K562 (cell line): ENCODE measurements around the gene SDCCAG8. TPM values are rescaled to one million over a fixed set of nuclear protein-coding genes. Genes with fewer than 3 reads are reported as not detected.

ENCODE experiments used
- CEBPG ChIP-seq, 3 experiments: fragments of 200-800 bp in 1 of 3; sonication (Bioruptor generic) in 1 of 3; sonication (generic) in 1 of 3; formaldehyde crosslinking in 1 of 3; IDR thresholded peaks in 2 of 3; conservative IDR thresholded peaks in 1 of 3; 2 replicates each; pipeline versions ENCODE4 v1.6.1 to v1.8.0; 2016 to 2022; ENCODE audit warnings: missing compliant biosample characterization in 2 of 3, missing genetic modification characterization in 2 of 3, mild to moderate bottlenecking in 1 of 3, missing genetic modification reagents in 1 of 3
- E2F4 ChIP-seq: sonication (generic); formaldehyde crosslinking; IDR thresholded peaks from 2 replicates; pipeline ENCODE4 v1.8.0; 2022; ENCODE audit warnings: mild to moderate bottlenecking, low read depth, missing genetic modification reagents
- ELF2 ChIP-seq: fragments of 250-450 bp; sonication (Bioruptor Pico); IDR thresholded peaks from 2 replicates; pipeline ENCODE4 v1.5.0; 2021; ENCODE audit warnings: mild to moderate bottlenecking
- EP400 ChIP-seq: fragments of 450-650 bp; IDR thresholded peaks from 2 replicates; pipeline ENCODE4 v1.6.1; 2017; ENCODE audit warnings: antibody characterized with exemption, mild to moderate bottlenecking, moderate library complexity
- ERF ChIP-seq: fragments of 450-650 bp; formaldehyde crosslinking; IDR thresholded peaks from 2 replicates; pipeline ENCODE4 v1.4.0; 2020; ENCODE audit warnings: mild to moderate bottlenecking, mixed read lengths
- KDM5B ChIP-seq: fragments of 200-600 bp; sonication (generic); IDR thresholded peaks from 2 replicates; pipeline ENCODE4 v1.6.1; 2012; ENCODE audit warnings: low read depth, mild to moderate bottlenecking, moderate library complexity, low read length, control low read depth, inconsistent platforms; ENCODE audit not compliant: insufficient replicate concordance
- MAZ ChIP-seq, 2 experiments: fragments of 450-650 bp in 1 of 2; sonication (generic) in 1 of 2; formaldehyde crosslinking; IDR thresholded peaks in 1 of 2; conservative IDR thresholded peaks in 1 of 2; 2 replicates each; pipeline versions ENCODE4 v1.4.0 to v1.5.0; 2020; ENCODE audit warnings: mild to moderate bottlenecking in 1 of 2, missing genetic modification reagents in 1 of 2
- MITF ChIP-seq: IDR thresholded peaks from 2 replicates; pipeline ENCODE4 v1.6.1; 2014; ENCODE audit warnings: antibody characterized with exemption
- PHF21A ChIP-seq: fragments of 450-650 bp; IDR thresholded peaks from 2 replicates; pipeline ENCODE4 v1.6.1; 2017; ENCODE audit warnings: low read depth, borderline replicate concordance
- VEZF1 ChIP-seq: fragments of 200-800 bp; sonication (Bioruptor generic); IDR thresholded peaks from 2 replicates; pipeline ENCODE4 v1.6.1; 2017; ENCODE audit warnings: missing genetic modification characterization, missing compliant biosample characterization
- polyA plus RNA-seq, 8 experiments: library from polyadenylated mRNA; depleted of rRNA in 4 of 8; stranded (reverse) in 5 of 8; unstranded in 3 of 8; fragments of >200 nt; fragmentation: Nextera tagmentation in 2 of 8; fragmentation: Illumina TruSeq in 1 of 8; extraction: Ambion mirVana in 2 of 8; extraction: Trizol in 1 of 8; gene quantifications; 2 replicates each; pipeline versions ENCODE4 v1.2.1 to v1.2.3, GENCODE V29; 2011 to 2014; ENCODE audit warnings: inconsistent platforms in 1 of 8, missing spikeins in 1 of 8
- total RNA-seq, 7 experiments: library from RNA; depleted of rRNA in 6 of 7; stranded (reverse); fragments of >200 nt in 6 of 7; fragmentation: Illumina TruSeq in 2 of 7; extraction: Trizol in 2 of 7; gene quantifications; 2 replicates each; pipeline versions ENCODE4 v1.2.1 to v1.2.3, GENCODE V29; 2011 to 2021; ENCODE audit warnings: low replicate concordance in 1 of 7
- TF ChIP-seq, protein P1 (sequence below), 2 experiments: fragments of 250-450 bp in 1 of 2; fragments of 450-650 bp in 1 of 2; sonication (Bioruptor Pico) in 1 of 2; IDR thresholded peaks; 2 replicates each; pipeline versions ENCODE4 v1.6.1 to v1.8.0; 2016 to 2021; ENCODE audit warnings: mild to moderate bottlenecking in 2 of 2, moderate library complexity in 2 of 2, missing compliant biosample characterization in 1 of 2, missing genetic modification characterization in 1 of 2
- TF ChIP-seq, protein P2 (sequence below): fragments of 450-650 bp; IDR thresholded peaks from 2 replicates; pipeline ENCODE4 v1.6.1; 2014; ENCODE audit warnings: low read depth, mild to moderate bottlenecking, moderate library complexity, borderline replicate concordance

SDCCAG8 gene
- total and polyA plus RNA-seq, 9 of the 15 experiments (the other 6 are each of a cell fraction or from before 2014, with no cell fraction given) = 17.9 to 36.7 (median 25.4) TPM

DNA sequence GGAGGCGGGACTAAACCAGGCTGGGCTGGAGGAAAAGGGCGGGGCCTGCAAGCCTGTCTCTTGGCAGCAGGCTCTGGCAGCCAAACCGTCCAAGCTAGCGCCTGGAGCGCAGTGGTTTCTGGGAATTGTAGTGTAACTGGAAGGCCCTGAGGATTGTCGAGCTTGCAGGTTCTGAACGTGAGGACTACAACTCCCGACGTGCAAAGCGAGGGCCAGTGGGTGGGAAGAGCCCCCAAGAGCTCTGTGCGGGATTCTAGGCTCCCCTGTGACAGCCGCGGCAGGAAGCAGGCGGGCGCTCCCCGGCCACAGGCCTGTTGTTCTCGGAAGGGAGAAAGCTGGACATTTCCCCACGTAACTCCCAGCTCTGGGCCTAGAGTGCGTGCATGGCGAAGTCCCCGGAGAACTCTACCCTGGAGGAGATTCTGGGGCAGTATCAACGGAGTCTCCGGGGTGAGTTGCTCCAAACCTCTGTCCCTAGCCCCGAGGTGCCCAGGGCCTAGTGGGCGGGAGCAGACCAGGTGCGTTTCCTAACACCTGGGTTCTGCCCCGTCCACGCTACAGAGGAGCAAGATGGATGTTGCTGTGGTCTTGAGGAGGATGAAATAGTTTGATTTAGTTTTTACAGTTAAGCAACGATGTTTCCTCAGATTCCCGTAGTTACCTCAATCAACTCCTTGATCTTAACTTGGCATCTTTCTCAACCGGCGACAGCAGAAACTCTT, at the start of gene SDCCAG8 (continued):
- TF ChIP-seq, protein P1, sequence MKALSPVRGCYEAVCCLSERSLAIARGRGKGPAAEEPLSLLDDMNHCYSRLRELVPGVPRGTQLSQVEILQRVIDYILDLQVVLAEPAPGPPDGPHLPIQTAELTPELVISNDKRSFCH (CRISPR knock-in tag; IDR thresholded peaks at IDR 0.05) = no peak
- TF ChIP-seq, protein P1 (tag; IDR thresholded peaks at IDR 0.05) = peak; percentile 41; the same call in 1 of the 2 replicates
- TF ChIP-seq ELF2 (CRISPR knock-in tag) = peak; percentile 52; the same call in 1 of the 2 replicates
- TF ChIP-seq KDM5B = peak; percentile 73
- TF ChIP-seq PHF21A = no peak
- peak; percentile 92 for TF ChIP-seq VEZF1
- TF ChIP-seq MITF = no peak
- TF ChIP-seq EP400 = peak; percentile 85
- 0 out of 2 replicates have a peak, but pooled peaks have one; percentile 49 for TF ChIP-seq E2F4 (CRISPR knock-in tag)
- no peak for TF ChIP-seq CEBPG (CRISPR knock-in tag; IDR thresholded peaks at IDR 0.05)
- TF ChIP-seq CEBPG (tag; conservative IDR thresholded peaks at IDR 0.05 in 1 of 2, IDR thresholded peaks at IDR 0.05 in 1 of 2) = peak in 1 of 2 experiments; percentile 43; a peak in 2 of 4 replicates
- 0 out of 2 replicates have a peak, but pooled peaks have one; percentile 31 for TF ChIP-seq ERF (CRISPR knock-in tag)
- TF ChIP-seq, protein P2, sequence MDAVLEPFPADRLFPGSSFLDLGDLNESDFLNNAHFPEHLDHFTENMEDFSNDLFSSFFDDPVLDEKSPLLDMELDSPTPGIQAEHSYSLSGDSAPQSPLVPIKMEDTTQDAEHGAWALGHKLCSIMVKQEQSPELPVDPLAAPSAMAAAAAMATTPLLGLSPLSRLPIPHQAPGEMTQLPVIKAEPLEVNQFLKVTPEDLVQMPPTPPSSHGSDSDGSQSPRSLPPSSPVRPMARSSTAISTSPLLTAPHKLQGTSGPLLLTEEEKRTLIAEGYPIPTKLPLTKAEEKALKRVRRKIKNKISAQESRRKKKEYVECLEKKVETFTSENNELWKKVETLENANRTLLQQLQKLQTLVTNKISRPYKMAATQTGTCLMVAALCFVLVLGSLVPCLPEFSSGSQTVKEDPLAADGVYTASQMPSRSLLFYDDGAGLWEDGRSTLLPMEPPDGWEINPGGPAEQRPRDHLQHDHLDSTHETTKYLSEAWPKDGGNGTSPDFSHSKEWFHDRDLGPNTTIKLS = peak; percentile 79; the same call in 1 of the 2 replicates
- peak; percentile 74 to 95 for TF ChIP-seq MAZ (CRISPR knock-in tag; conservative IDR thresholded peaks at IDR 0.05 in 1 of 2, IDR thresholded peaks at IDR 0.05 in 1 of 2)
